ENCODE measurements around the gene TBCD.

The TBCD gene

DNA sequence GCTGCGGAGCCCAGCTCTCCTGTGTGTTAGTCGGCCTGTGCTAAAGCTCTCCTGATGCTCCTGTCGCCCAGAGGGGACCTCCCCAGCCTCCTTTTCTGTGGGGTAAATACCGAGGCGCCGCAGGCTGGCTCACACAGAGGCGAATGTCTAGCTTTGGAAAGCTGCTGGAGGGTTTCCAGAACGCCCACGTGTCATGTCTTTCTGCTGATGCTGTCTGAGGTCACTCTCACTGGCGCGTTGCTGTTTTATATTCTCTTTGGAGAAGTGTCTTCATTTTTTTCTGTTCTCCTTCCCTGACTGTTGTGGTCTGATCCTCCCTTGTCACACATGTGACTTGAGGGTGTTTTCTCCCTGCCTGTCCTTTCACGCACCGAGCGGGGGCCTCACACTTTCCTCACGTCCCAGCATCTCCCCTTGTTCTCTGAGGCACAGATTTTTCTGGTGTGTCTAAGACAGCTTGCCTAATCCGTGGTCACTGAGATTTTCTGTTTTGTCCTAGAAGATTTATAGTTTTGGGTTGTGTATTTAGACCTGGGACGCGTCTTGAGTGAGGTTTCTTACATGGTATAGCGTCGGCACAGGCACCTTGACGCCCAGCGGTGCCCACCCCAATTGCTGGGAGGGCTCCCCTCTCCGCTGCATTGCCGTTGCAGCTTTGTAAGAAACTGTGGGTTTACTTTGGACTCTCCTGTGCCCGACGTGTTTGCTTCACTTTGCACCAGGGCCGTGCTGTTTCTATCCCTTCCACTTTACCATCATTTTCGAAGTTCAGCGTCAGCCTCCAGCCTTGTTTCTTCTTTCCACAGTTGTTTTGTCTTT lies 180.0 kb downstream of the TBCD start:
- TF ChIP-seq, protein P1, sequence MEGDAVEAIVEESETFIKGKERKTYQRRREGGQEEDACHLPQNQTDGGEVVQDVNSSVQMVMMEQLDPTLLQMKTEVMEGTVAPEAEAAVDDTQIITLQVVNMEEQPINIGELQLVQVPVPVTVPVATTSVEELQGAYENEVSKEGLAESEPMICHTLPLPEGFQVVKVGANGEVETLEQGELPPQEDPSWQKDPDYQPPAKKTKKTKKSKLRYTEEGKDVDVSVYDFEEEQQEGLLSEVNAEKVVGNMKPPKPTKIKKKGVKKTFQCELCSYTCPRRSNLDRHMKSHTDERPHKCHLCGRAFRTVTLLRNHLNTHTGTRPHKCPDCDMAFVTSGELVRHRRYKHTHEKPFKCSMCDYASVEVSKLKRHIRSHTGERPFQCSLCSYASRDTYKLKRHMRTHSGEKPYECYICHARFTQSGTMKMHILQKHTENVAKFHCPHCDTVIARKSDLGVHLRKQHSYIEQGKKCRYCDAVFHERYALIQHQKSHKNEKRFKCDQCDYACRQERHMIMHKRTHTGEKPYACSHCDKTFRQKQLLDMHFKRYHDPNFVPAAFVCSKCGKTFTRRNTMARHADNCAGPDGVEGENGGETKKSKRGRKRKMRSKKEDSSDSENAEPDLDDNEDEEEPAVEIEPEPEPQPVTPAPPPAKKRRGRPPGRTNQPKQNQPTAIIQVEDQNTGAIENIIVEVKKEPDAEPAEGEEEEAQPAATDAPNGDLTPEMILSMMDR (IDR thresholded peaks at IDR 0.05; ENCODE audit: low read depth, low read length) = no peak
- peak; percentile 54 for DNase-seq (ENCODE audit: extremely low read depth, low read depth)

DNA sequence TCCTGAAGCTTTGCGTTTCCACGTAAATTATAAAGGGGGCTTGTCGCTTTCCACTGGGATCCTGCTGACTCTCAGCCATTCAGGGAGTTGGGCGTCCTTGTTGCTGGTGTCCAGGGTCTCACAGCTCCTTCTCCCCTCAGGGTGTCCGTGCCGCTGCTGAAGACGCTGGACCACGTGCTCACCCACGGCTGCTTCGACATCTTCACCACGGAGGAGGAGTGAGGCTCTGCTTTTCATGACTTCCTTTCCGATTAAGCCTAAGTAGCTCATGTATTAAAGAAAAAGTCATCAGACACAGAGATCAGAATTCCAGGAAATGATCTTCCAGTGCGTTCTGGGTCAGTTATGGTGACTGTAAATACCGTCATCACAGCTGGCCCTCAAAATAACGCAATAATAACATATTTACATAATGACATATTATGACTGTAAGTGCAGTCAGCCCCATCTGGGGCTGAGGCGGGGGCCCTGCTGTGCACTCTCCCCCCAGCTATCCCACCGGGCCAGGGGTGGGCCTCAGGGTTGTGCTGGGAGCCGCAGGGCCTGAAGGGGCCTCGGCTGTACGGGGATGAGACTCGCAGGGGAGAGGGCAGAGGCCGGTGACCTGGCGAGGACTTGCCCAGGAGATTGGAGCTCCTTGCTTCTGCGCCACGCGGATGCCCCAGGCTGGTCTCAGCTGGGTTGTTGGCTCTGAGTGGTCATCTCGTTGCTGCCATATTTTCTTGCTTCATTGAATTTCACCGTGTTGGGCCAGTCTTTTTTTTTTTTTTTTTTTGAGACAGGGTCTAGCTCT lies 180.8 kb downstream of the TBCD start:
- TF ChIP-seq, protein P1 (IDR thresholded peaks at IDR 0.05; ENCODE audit: low read depth, low read length) = no peak
- DNase-seq (ENCODE audit: extremely low read depth, low read depth) = peak; percentile 55

DNA sequence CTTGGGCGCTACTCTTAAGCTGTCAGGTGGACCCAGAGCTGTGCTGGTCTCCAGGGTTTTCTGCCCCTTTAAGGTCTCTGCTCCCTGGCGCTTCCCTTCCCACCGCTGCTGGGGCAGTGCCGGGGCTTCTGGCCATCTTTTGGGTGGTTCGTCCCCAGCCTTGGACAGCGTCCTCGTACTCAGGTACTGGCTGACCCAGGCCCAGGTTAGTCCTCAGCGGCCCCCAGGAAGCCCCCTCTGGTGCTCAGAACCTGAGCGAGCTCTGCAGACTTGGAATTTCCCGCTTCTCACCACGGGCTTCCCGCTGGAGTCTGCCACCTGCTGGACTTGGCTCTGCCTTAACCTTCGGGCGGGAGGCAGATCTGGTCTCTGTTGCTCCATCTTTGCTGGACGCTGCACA lies 182.0 kb downstream of the TBCD start:
- no peak for DNase-seq (ENCODE audit: extremely low read depth, low read depth)
- TF ChIP-seq, protein P1 (IDR thresholded peaks at IDR 0.05; ENCODE audit: low read depth, low read length) = no peak

DNA sequence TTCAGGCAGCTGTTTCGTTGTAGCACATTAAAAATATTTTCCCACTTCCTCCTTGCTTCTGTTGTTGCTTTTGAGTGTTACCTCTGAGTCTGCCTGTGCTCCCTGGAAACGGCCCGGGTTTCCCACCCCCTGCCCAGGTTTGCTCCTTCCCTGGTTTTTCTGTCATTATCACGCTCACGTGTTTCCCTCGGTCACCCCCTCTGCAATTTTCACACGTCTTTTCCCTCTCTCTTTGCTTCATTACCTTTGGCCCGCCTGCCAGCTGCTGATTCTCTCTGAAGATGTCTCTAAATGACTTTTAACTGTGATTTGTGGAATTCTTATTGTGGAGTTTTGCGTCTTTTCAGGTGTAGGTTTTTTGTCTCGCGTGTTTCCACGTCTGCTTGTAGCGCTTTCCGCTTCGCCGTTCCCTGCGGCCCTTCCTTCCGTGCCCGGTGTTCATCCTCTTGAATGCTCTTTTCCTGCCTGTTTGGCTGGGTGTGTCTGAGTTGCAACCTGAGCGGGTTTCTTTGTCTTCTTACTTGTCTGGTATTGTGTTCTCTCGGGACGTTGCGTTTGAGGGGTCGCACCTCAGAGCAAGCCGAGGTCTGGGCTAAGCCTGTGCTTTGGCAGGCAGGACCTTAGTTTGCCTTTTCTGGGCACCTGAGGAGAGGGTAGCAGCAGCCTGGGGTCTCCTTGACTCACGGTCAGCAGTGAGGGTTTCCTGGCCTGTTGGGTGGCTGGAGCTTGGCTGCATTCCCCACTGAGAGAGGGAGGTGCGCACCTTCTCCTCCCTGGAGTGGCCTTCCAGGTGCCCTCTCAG lies 184.3 kb downstream of the TBCD start:
- TF ChIP-seq, protein P1 (IDR thresholded peaks at IDR 0.05; ENCODE audit: low read depth, low read length) = no peak
- no peak for DNase-seq (ENCODE audit: extremely low read depth, low read depth)

DNA sequence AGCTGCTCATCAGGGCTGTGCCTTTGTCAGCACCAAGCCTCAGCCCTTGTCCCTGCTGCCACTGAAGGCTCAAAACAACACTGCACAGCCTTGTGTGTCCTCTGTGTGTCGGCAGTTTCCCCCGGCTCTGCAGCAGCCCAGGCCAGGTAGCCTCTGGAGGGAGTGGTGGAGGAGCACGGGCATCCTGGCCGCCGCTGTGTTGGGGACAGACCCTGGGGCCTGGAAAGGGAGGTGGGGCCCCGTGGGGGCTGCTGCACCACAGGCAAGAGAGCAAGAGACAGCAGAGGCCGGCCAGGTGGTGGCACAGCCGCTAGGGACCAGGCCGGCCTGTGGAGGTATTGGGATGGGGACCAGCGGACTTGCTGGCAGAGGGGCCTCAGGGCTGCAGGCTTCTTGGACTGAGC lies 184.9 kb downstream of the TBCD start:
- TF ChIP-seq, protein P1 (IDR thresholded peaks at IDR 0.05; ENCODE audit: low read depth, low read length) = no peak
- DNase-seq (ENCODE audit: extremely low read depth, low read depth) = no peak

DNA sequence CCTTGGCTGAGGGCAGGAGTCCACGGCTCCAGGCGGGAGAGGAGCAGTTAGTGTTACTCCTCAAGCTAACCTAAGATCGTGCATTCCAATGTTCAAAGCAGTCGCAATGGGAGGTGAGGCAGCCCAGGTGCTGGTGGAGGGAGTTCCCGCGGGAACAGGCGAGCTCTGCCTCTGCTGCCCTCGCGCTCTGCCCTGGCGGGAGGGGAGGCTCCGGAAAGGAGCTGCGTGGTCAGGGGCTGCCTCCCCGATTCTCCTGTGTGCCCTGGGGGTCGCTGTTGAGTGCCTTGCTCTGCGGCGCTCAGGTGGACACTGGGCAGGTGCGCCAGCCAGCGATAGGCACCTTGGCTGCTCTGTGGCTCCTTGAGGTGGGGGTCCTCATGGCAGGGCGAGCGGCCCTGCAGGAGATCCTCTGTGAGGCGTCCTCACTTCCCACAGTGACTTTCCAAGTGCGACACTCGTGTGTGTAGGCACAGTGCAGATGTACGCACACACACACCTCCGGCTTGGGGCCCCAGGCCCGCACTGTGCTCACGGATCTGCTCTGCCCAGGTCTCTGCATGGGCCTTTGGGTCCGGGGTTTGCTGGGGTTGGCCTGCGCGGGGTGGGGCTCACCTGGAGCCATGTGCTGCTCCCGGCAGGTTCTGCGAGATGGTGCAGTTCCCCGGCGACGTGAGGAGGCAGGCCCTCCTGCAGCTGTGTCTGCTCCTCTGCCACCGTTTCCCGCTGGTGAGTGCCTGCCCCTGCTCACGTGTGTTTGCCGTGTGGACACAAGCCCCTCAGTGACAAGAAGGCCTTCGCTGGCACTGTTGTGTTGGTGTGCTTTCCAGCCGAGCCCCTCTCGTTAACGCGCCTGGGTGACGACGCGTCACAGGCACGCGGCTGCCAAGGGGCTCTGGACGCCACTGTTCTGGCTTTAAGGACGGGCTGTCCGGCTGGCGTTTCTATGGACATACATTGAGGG lies 185.8 kb downstream of the TBCD start:
- TF ChIP-seq, protein P1 (IDR thresholded peaks at IDR 0.05; ENCODE audit: low read depth, low read length) = no peak
- DNase-seq (ENCODE audit: extremely low read depth, low read depth) = no peak

All from AG09319 (cell line).